ENCODE measurements around the gene PJA2.

DNA sequence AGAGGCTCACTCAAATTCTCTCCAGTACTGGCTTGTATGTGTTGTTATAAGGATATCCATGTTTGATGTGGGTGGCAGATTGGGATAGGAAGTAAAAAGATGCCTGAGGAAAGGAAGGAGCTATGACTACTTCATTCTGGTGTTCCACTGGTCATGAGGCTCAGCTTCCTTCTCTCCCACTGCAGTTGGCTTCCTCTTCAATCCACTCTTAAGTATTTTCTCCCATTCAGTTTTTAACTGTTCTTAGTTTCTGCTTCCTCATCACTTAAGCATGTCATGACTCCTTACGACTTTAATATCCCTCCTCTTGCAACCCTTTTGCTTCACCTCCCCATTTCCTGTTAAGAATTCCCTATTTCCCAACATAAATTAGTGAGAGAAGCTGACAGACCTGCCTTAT, 81.1 kb downstream of the PJA2 start:
- TF ChIP-seq, protein P1, sequence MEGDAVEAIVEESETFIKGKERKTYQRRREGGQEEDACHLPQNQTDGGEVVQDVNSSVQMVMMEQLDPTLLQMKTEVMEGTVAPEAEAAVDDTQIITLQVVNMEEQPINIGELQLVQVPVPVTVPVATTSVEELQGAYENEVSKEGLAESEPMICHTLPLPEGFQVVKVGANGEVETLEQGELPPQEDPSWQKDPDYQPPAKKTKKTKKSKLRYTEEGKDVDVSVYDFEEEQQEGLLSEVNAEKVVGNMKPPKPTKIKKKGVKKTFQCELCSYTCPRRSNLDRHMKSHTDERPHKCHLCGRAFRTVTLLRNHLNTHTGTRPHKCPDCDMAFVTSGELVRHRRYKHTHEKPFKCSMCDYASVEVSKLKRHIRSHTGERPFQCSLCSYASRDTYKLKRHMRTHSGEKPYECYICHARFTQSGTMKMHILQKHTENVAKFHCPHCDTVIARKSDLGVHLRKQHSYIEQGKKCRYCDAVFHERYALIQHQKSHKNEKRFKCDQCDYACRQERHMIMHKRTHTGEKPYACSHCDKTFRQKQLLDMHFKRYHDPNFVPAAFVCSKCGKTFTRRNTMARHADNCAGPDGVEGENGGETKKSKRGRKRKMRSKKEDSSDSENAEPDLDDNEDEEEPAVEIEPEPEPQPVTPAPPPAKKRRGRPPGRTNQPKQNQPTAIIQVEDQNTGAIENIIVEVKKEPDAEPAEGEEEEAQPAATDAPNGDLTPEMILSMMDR (conservative IDR thresholded peaks at IDR 0.05 in 1 of 2, IDR thresholded peaks at IDR 0.05 in 1 of 2; ENCODE audit: low read depth in 1 of 2, low read length in 2 of 2) = no peak
- TF ChIP-seq EZH2 (IDR thresholded peaks at IDR 0.05; ENCODE audit: low read length, missing control alignments) = no peak

All from fibroblast of lung (primary cell).